OCI-LY3 (cell line): ENCODE results near the gene APOA4.

Experiments used
- H2AFZ ChIP-seq: fragments of 200-600, 300-600 bp; shearing (Covaris generic); 2 replicates; pipeline ENCODE4 v1.6.0; 2014; ENCODE audit warnings: antibody characterized with exemption, low read depth, low read length
- H3K27ac ChIP-seq: fragments of 200-600, 300-600 bp; sonication (generic); 2 replicates; pipeline ENCODE4 v1.5.1; 2014; ENCODE audit warnings: mild to moderate bottlenecking, low read length, moderate library complexity, mixed read lengths
- H3K27me3 ChIP-seq: fragments of 200-600, 300-600 bp; sonication (generic); 2 replicates; pipeline ENCODE4 v1.6.1; 2014; ENCODE audit warnings: low read depth, low read length, mixed read lengths
- H3K36me3 ChIP-seq: fragments of 200-600, 300-600 bp; sonication (generic); replicated peaks from 2 replicates; pipeline ENCODE3; 2014; ENCODE audit warnings: low read depth, low read length, mixed read lengths
- H3K4me1 ChIP-seq: fragments of 300-600, 200-600 bp; sonication (generic); 2 replicates; pipeline ENCODE4 v1.6.1; 2014; ENCODE audit warnings: low read length, mixed read lengths
- H3K4me2 ChIP-seq: fragments of 200-600, 300-600 bp; sonication (generic); 2 replicates; pipeline ENCODE4 v1.6.1; 2014; ENCODE audit warnings: low read length, mixed read lengths
- H3K4me3 ChIP-seq: fragments of 300-600, 200-600 bp; sonication (generic); 2 replicates; pipeline ENCODE4 v1.5.1; 2014; ENCODE audit warnings: antibody characterized with exemption, mild to moderate bottlenecking, low read length, moderate library complexity
- H3K79me2 ChIP-seq: fragments of 300-600, 200-600 bp; shearing (Covaris generic); 2 replicates; pipeline ENCODE4 v1.6.1; 2014; ENCODE audit warnings: mild to moderate bottlenecking, low read length, mixed read lengths
- H3K9ac ChIP-seq: fragments of 300-600, 200-600 bp; shearing (Covaris generic); 2 replicates; pipeline ENCODE4 v1.6.0; 2014; ENCODE audit warnings: mild to moderate bottlenecking, low read length, moderate library complexity
- H3K9me3 ChIP-seq: fragments of 200-600, 300-600 bp; shearing (Covaris generic); 2 replicates; pipeline ENCODE4 v1.6.1; 2014; ENCODE audit warnings: low read length, mixed read lengths; ENCODE audit not compliant: insufficient read depth
- H4K20me1 ChIP-seq: fragments of 200-600, 300-600 bp; sonication (generic); 2 replicates; pipeline ENCODE4 v1.6.1; 2016; ENCODE audit warnings: low read length, mixed read lengths; ENCODE audit not compliant: insufficient read depth
- EZH2phosphoT487 ChIP-seq: fragments of 200-600 bp; shearing (Covaris generic); IDR thresholded peaks from 2 replicates; pipeline ENCODE4 v1.6.1; 2018; ENCODE audit warnings: antibody characterized with exemption, mixed run types, low read depth
- TF ChIP-seq, protein P1 (sequence below): fragments of 200-600, 300-600 bp; sonication (generic); IDR thresholded peaks from 2 replicates; pipeline ENCODE4 v1.5.1; 2014; ENCODE audit warnings: antibody characterized with exemption, low read length, low read depth

The APOA4 gene

DNA sequence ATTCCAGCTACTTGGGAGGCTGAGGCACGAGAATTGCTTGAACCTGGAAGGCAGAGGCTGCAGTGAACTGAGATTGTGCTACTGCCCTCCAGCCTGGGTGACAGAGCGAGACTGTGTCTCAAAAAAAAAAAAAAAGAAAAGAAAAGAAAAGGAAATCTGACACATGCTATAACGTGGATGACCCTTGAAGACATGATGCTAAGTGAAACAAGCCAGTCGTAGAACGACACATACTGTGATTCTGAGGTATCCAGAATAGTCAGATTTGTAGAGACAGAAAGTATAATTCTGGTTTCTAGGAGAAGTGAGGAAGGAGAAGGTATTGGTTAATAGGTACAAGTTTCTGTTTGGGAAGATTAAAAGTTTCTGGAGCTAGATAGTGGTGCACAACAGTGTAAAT lies 24.7 kb downstream of the APOA4 start:
- no peak overlapping the region for H3K4me2 ChIP-seq
- H3K9me3 ChIP-seq, result no peaks in the 10 kb centered on the region
- no peak overlapping the region for H3K9ac ChIP-seq
- peaks cover 15% of the 10 kb centered on the region; the same call in 1 of the 2 replicates for H3K27me3 ChIP-seq
- no peaks in the 10 kb centered on the region for H4K20me1 ChIP-seq
- no peak overlapping the region for H2AFZ ChIP-seq
- TF ChIP-seq, protein P1, sequence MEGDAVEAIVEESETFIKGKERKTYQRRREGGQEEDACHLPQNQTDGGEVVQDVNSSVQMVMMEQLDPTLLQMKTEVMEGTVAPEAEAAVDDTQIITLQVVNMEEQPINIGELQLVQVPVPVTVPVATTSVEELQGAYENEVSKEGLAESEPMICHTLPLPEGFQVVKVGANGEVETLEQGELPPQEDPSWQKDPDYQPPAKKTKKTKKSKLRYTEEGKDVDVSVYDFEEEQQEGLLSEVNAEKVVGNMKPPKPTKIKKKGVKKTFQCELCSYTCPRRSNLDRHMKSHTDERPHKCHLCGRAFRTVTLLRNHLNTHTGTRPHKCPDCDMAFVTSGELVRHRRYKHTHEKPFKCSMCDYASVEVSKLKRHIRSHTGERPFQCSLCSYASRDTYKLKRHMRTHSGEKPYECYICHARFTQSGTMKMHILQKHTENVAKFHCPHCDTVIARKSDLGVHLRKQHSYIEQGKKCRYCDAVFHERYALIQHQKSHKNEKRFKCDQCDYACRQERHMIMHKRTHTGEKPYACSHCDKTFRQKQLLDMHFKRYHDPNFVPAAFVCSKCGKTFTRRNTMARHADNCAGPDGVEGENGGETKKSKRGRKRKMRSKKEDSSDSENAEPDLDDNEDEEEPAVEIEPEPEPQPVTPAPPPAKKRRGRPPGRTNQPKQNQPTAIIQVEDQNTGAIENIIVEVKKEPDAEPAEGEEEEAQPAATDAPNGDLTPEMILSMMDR, result no peak
- TF ChIP-seq EZH2phosphoT487, result no peak
- H3K4me1 ChIP-seq, result peaks cover 3% of the 10 kb centered on the region; the same call in 1 of the 2 replicates
- H3K4me3 ChIP-seq, result no peak overlapping the region
- no peaks in the 10 kb centered on the region for H3K36me3 ChIP-seq
- H3K27ac ChIP-seq, result no peak overlapping the region
- no peaks in the 10 kb centered on the region for H3K79me2 ChIP-seq

DNA sequence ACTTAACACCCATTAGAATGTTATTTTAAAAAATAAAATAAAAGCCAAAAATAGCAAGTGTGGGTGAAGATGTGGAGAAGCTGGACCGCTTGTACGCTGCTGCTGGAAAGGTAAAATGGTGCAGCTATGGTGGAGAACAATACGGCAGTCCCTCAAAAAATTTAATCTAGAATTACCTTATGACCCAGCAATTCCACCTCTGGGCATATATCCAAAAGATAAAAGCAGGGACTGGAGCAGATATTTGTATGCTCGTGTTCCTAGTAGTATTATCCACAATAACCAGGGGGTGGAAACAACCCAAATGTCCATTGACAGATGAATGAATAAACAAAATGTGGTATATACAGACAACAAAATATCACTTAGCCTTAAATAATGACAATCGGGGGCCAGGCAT lies 25.3 kb downstream of the APOA4 start:
- Histone ChIP-seq H3K36me3 (no peaks in the 10 kb centered on the region), H3K4me1 (peaks cover 3% of the 10 kb centered on the region; the same call in 1 of the 2 replicates)

DNA sequence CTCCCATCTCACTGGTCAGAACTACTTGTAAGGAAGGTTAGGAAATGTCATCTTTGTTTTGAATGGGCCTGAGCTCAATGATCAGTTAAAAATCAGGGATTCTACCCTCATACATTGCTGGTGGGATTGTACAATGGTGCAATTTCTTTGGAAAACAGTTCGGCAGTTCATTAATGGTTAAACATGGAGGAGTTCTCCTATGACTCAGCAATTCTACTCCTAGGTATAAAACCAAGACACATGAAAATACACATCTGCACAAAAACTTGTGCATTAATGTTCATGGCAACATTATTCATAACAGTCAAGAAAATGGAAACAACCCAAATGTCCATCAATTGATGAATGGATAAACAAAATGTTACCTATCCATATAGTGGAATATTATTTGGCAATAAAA lies 26.6 kb downstream of the APOA4 start:
- H3K9ac ChIP-seq, result no peak overlapping the region
- H4K20me1 ChIP-seq, result no peaks in the 10 kb centered on the region
- no peak overlapping the region for H3K27ac ChIP-seq
- TF ChIP-seq EZH2phosphoT487, result no peak
- TF ChIP-seq, protein P1, result no peak
- H3K9me3 ChIP-seq, result no peaks in the 10 kb centered on the region
- H3K36me3 ChIP-seq, result no peaks in the 10 kb centered on the region
- H3K4me2 ChIP-seq, result no peak overlapping the region
- H3K27me3 ChIP-seq, result peaks cover 15% of the 10 kb centered on the region; the same call in 1 of the 2 replicates
- no peaks in the 10 kb centered on the region for H3K79me2 ChIP-seq
- H3K4me1 ChIP-seq, result peaks cover 6% of the 10 kb centered on the region; the same call in 1 of the 2 replicates
- H3K4me3 ChIP-seq, result no peak overlapping the region
- no peak overlapping the region for H2AFZ ChIP-seq

More for the DNA sequence above, 25.3 kb downstream of the APOA4 start:
- Histone ChIP-seq H3K9me3 (no peaks in the 10 kb centered on the region), H3K27ac (no peak overlapping the region), H3K4me3 (no peak overlapping the region), H4K20me1 (no peaks in the 10 kb centered on the region), H3K79me2 (no peaks in the 10 kb centered on the region), H2AFZ (no peak overlapping the region), H3K4me2 (no peak overlapping the region), H3K27me3 (peaks cover 15% of the 10 kb centered on the region; the same call in 1 of the 2 replicates), H3K9ac (no peak overlapping the region)
- TF ChIP-seq, protein P1, result no peak
- TF ChIP-seq EZH2phosphoT487, result no peak

DNA sequence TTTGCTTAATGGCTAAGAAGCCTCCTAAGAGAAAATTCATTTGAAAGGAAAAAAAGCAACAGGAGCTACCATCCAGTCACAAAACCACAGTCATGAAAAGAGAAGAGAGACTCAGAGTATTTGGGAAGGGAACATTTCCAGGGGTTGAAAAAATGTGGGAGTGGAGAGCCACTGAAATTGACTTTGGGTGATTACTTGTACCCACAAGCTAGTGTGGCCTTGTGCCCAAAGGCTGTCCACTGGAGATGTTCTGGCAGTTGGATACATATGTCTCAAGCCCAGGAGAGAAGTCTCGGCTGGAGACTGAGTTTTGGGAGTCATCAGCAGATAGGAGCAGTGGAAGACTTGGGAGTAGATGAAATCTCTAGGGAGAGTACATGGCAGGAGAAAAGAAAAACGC lies 28.3 kb downstream of the APOA4 start:
- Histone ChIP-seq H3K9me3 (no peaks in the 10 kb centered on the region), H3K27me3 (0 out of 2 replicates have a peak, but pooled peaks cover 10% of the 10 kb centered on the region), H2AFZ (no peak overlapping the region), H3K4me2 (no peak overlapping the region), H3K36me3 (no peaks in the 10 kb centered on the region), H4K20me1 (no peaks in the 10 kb centered on the region), H3K4me3 (no peak overlapping the region), H3K4me1 (peaks cover 7% of the 10 kb centered on the region; the same call in 1 of the 2 replicates), H3K79me2 (no peaks in the 10 kb centered on the region), H3K27ac (no peak overlapping the region), H3K9ac (no peak overlapping the region)
- TF ChIP-seq EZH2phosphoT487, result no peak
- TF ChIP-seq, protein P1, result no peak
